ENCODE data around the gene ALDH18A1. TPM values are rescaled to one million over a fixed set of nuclear protein-coding genes. Genes with fewer than 3 reads are reported as not detected.
"Not testable (repeated sequence)": the region's sequence is repeated elsewhere in the genome, so short reads cannot be mapped to it uniquely, and the experiment has no call there.

ALDH18A1 gene
- total RNA-seq, 1 experiment from 2014 or later, result 43.7 TPM

DNA sequence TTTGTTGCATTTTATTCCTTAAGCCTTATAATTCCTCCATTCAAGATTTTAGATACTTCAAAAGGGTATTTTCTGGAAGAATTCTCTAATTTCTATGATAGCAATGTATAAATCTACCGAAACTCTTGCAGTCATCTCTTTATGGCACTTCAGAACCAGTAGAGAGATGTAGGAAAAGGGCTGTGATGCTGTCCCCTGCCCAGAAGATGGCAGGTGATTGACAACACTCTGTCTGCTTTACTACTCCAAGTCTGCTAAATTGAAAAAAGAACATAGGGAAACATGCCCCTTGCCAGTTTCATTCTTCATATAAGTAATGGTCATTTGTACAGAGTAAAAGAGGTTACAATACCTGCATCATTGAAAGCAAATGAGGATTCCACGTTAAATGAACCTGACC, 32.1 kb upstream of the ALDH18A1 start:
- no peaks in the 10 kb centered on the region for H3K9me3 ChIP-seq (ENCODE audit: low read length)
- no peaks in the 10 kb centered on the region for H3K9me2 ChIP-seq (replicated peaks; ENCODE audit: insufficient read depth, low read length)
- no peak overlapping the region for H3K9ac ChIP-seq (ENCODE audit: low read length)
- no peak overlapping the region for H3K4me2 ChIP-seq (ENCODE audit: low read depth, low read length, poor library complexity, severe bottlenecking)
- no peak for DNase-seq
- no peaks in the 10 kb centered on the region for H3K27me3 ChIP-seq (ENCODE audit: low read length)
- H3K79me2 ChIP-seq (ENCODE audit: low read length), result peaks cover 30% of the 10 kb centered on the region
- H2AFZ ChIP-seq (ENCODE audit: low read length), result no peak overlapping the region
- peaks cover 10% of the 10 kb centered on the region; the same call in 1 of the 2 replicates for H3K36me3 ChIP-seq (ENCODE audit: insufficient read depth, low read length)
- no peaks in the 10 kb centered on the region for H4K20me1 ChIP-seq (ENCODE audit: insufficient read depth, low read depth, low read length)
- H3K4me1 ChIP-seq (ENCODE audit: low read length), result peaks cover 14% of the 10 kb centered on the region
- no peak overlapping the region for H3K4me3 ChIP-seq (ENCODE audit: low read length)
- H3K27ac ChIP-seq (ENCODE audit: low read length), result no peak overlapping the region

DNA sequence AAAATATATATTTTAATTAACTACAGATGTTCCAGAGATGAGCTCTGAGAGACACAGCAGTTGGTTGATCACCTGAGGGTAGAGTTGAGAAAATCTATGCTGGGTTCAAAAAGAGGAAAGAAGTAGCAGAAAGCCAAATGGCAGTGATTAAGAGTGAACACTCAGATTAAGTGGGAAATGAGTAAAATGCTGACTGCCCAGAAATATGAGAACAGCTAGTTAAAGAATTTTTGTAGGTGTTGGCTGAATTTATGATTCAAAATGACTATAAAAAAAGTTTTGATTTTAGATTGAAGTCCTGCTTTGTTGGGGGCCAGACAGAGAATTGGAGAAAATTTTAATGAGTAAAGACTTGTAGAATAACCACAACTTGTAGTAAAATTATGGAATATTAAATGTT, 27.5 kb upstream of the ALDH18A1 start:
- H2AFZ ChIP-seq (ENCODE audit: low read length), result no peak overlapping the region
- H3K4me1 ChIP-seq (ENCODE audit: low read length), result no peaks in the 10 kb centered on the region
- H3K36me3 ChIP-seq (ENCODE audit: insufficient read depth, low read length), result peaks cover 8% of the 10 kb centered on the region; the same call in 1 of the 2 replicates
- H3K4me2 ChIP-seq (ENCODE audit: low read depth, low read length, poor library complexity, severe bottlenecking), result no peak overlapping the region
- no peaks in the 10 kb centered on the region for H3K79me2 ChIP-seq (ENCODE audit: low read length)
- no peaks in the 10 kb centered on the region for H3K9me2 ChIP-seq (replicated peaks; ENCODE audit: insufficient read depth, low read length)
- H3K9ac ChIP-seq (ENCODE audit: low read length), result no peak overlapping the region
- DNase-seq, result no peak
- H4K20me1 ChIP-seq (ENCODE audit: insufficient read depth, low read depth, low read length), result no peaks in the 10 kb centered on the region
- H3K4me3 ChIP-seq (ENCODE audit: low read length), result no peak overlapping the region
- no peaks in the 10 kb centered on the region for H3K27me3 ChIP-seq (ENCODE audit: low read length)
- H3K9me3 ChIP-seq (ENCODE audit: low read length), result no peaks in the 10 kb centered on the region
- no peak overlapping the region for H3K27ac ChIP-seq (ENCODE audit: low read length)

DNA sequence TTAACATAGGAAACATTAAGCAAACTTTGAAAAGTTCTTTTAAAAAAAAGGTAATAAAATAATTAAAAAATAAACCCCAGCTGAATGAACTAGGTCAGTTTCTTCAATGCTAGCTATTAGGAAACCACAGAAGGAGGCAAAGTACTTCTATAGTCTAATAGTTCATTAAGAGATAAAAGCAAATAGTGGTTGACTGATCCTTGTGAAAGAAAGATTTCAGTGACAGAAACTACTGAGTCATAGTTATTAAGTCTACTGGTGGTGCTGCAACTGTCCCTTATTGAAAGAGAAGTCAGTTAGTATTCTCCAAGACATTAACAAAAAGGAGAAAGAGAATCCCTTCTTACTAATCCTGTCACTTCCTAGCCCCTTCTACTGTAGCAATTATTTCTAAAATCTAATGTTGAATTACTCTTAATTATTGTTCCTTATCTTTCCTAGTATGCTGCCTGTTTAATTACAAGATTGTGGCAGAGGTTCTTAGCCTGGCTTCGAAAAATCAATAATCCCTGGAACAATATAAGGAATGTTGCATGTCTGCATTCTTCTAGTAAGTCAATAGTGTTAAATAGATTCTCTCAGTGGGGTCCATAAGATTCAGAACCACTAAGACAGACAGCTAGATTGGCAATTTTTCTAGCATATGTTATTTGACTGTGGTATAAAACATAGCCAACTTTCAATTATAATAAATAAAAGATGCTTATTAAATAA, 19.0 kb upstream of the ALDH18A1 start:
- Histone ChIP-seq H3K9me2 (replicated peaks; ENCODE audit: insufficient read depth, low read length) (no peaks in the 10 kb centered on the region), H2AFZ (ENCODE audit: low read length) (no peak overlapping the region), H3K9ac (ENCODE audit: low read length) (no peak overlapping the region), H3K4me2 (ENCODE audit: low read depth, low read length, poor library complexity, severe bottlenecking) (no peak overlapping the region), H3K36me3 (ENCODE audit: insufficient read depth, low read length) (0 out of 2 replicates have a peak, but pooled peaks cover 5% of the 10 kb centered on the region), H4K20me1 (ENCODE audit: insufficient read depth, low read depth, low read length) (no peaks in the 10 kb centered on the region), H3K4me3 (ENCODE audit: low read length) (no peak overlapping the region), H3K79me2 (ENCODE audit: low read length) (no peaks in the 10 kb centered on the region), H3K27ac (ENCODE audit: low read length) (no peak overlapping the region), H3K9me3 (ENCODE audit: low read length) (no peaks in the 10 kb centered on the region), H3K4me1 (ENCODE audit: low read length) (no peaks in the 10 kb centered on the region), H3K27me3 (ENCODE audit: low read length) (no peaks in the 10 kb centered on the region)
- DNase-seq, result no peak

DNA sequence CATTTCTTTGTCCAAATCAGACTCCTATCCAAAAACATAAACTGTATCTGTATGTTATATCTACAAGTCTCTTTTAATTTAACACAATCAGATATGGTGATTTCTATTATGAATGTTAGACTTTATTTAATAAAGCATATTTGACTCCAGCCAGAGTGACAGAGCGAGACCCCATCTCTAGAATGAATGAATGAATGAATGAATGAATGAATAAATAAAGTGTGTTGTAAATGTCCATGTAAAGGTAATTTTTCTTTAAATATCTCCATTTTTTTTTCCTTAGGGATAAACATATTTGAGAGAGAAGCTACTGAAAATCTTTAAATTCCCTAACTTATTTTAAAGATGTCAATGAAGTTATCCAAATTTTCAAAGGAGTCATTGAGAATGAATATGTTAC, 18.1 kb upstream of the ALDH18A1 start:
- Histone ChIP-seq H3K79me2 (ENCODE audit: low read length) (no peaks in the 10 kb centered on the region), H4K20me1 (ENCODE audit: insufficient read depth, low read depth, low read length) (no peaks in the 10 kb centered on the region), H3K36me3 (ENCODE audit: insufficient read depth, low read length) (0 out of 2 replicates have a peak, but pooled peaks cover 5% of the 10 kb centered on the region), H3K4me3 (ENCODE audit: low read length) (no peak overlapping the region), H3K9me3 (ENCODE audit: low read length) (no peaks in the 10 kb centered on the region), H3K9me2 (replicated peaks; ENCODE audit: insufficient read depth, low read length) (no peaks in the 10 kb centered on the region), H3K4me2 (ENCODE audit: low read depth, low read length, poor library complexity, severe bottlenecking) (no peak overlapping the region), H2AFZ (ENCODE audit: low read length) (no peak overlapping the region), H3K27me3 (ENCODE audit: low read length) (no peaks in the 10 kb centered on the region), H3K27ac (ENCODE audit: low read length) (no peak overlapping the region), H3K9ac (ENCODE audit: low read length) (no peak overlapping the region), H3K4me1 (ENCODE audit: low read length) (no peaks in the 10 kb centered on the region)
- DNase-seq, result no peak

DNA sequence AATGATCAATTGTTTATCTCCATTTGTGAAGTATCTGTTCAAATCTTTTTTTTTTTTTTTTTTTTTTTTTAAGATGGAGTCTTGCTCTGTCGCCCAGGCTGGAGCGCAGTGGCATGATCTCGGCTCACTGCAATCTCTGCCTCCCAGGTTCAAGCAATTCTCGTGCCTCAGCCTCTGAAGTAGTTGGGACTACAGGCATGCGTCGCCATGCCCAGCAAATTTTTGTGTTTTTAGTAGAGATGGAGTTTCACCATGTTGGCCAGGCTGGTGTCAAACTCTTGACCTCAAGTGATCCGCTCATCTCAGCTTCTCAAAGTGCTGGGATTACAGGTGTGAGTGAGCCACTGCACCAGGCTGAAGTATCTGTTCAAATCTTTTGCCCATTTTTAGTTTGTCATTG, 16.1 kb upstream of the ALDH18A1 start:
- not testable (repeated sequence) for H3K27ac ChIP-seq (ENCODE audit: low read length); H3K36me3 ChIP-seq (ENCODE audit: insufficient read depth, low read length); H3K4me3 ChIP-seq (ENCODE audit: low read length); H4K20me1 ChIP-seq (ENCODE audit: insufficient read depth, low read depth, low read length); H3K4me2 ChIP-seq (ENCODE audit: low read depth, low read length, poor library complexity, severe bottlenecking); DNase-seq; H3K9me3 ChIP-seq (ENCODE audit: low read length); H3K9me2 ChIP-seq (replicated peaks; ENCODE audit: insufficient read depth, low read length); H3K4me1 ChIP-seq (ENCODE audit: low read length); H3K9ac ChIP-seq (ENCODE audit: low read length); H3K79me2 ChIP-seq (ENCODE audit: low read length); H3K27me3 ChIP-seq (ENCODE audit: low read length); H2AFZ ChIP-seq (ENCODE audit: low read length)

DNA sequence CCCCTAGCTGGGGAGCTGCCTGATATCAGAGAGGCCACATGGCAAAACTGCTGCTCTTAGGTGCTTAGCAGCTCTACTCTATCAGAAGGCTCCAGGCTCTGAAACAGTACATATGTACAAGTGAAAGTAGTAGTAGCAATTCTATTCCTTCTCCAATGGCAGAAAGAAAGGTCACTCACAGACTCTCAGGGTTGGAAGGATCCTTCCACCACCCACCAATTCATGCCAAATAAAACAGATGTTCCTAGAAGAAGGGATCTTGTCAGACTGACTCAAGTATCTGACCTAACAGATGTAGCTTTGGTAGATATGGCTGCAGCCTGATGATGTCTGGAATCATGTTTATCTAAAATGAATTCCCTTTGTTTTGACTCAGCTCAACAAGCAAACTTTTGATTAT, 8.0 kb upstream of the ALDH18A1 start:
- Histone ChIP-seq H3K27ac (ENCODE audit: low read length) (no peak overlapping the region), H3K9ac (ENCODE audit: low read length) (no peak overlapping the region), H3K27me3 (ENCODE audit: low read length) (no peaks in the 10 kb centered on the region), H2AFZ (ENCODE audit: low read length) (no peak overlapping the region), H3K4me1 (ENCODE audit: low read length) (no peaks in the 10 kb centered on the region), H3K4me3 (ENCODE audit: low read length) (no peak overlapping the region), H3K36me3 (ENCODE audit: insufficient read depth, low read length) (no peaks in the 10 kb centered on the region), H3K9me3 (ENCODE audit: low read length) (no peaks in the 10 kb centered on the region), H3K4me2 (ENCODE audit: low read depth, low read length, poor library complexity, severe bottlenecking) (no peak overlapping the region), H3K79me2 (ENCODE audit: low read length) (no peaks in the 10 kb centered on the region), H3K9me2 (replicated peaks; ENCODE audit: insufficient read depth, low read length) (no peaks in the 10 kb centered on the region), H4K20me1 (ENCODE audit: insufficient read depth, low read depth, low read length) (no peaks in the 10 kb centered on the region)
- DNase-seq, result no peak

DNA sequence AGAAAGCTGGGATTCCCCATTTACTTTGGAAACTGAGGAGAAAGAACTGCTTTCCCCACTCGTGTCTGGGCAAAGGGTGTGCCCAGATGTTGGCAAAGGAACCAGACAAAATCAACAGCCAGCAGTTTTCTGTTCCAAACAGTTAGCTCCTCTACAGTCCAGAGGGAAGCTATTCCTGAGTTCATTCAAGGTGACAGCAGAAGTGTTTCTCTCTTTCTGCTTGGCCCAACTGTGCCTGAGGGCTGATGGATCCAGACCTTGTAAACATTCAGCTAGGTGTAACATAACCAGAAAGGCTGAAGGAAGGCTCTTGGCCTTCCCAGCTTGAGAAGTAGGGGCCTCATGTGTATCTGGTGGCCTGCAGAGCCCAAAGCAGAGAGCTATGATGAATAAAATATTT, 7.0 kb upstream of the ALDH18A1 start:
- no peaks in the 10 kb centered on the region for H3K4me1 ChIP-seq (ENCODE audit: low read length)
- DNase-seq, result no peak
- H3K9me3 ChIP-seq (ENCODE audit: low read length), result no peaks in the 10 kb centered on the region
- no peak overlapping the region for H3K27ac ChIP-seq (ENCODE audit: low read length)
- no peaks in the 10 kb centered on the region for H3K27me3 ChIP-seq (ENCODE audit: low read length)
- no peaks in the 10 kb centered on the region for H3K9me2 ChIP-seq (replicated peaks; ENCODE audit: insufficient read depth, low read length)
- H2AFZ ChIP-seq (ENCODE audit: low read length), result no peak overlapping the region
- no peak overlapping the region for H3K4me2 ChIP-seq (ENCODE audit: low read depth, low read length, poor library complexity, severe bottlenecking)
- H3K79me2 ChIP-seq (ENCODE audit: low read length), result no peaks in the 10 kb centered on the region
- no peak overlapping the region for H3K9ac ChIP-seq (ENCODE audit: low read length)
- H4K20me1 ChIP-seq (ENCODE audit: insufficient read depth, low read depth, low read length), result no peaks in the 10 kb centered on the region
- H3K4me3 ChIP-seq (ENCODE audit: low read length), result no peak overlapping the region
- H3K36me3 ChIP-seq (ENCODE audit: insufficient read depth, low read length), result no peaks in the 10 kb centered on the region

DNA sequence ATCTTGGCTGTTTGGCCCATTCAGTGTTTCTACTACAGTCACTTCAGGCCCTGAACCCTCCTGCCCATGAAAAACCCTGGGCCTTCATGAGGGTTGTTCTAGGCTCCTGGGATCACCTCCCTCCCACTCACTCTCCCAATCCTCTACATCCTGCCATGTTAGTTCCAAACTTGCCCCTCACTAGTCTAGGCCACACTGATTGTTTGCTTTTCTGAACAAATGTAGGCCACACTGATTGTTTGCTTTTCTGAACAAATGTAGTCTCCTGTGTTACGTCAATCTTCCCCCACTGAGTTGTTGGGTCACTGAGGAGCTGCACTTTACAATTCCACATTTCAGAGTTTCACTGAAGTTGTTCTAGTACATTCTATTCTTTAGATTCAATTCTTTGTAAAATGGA, 5.3 kb upstream of the ALDH18A1 start:
- H3K27ac ChIP-seq (ENCODE audit: low read length), result no peak overlapping the region
- H3K4me2 ChIP-seq (ENCODE audit: low read depth, low read length, poor library complexity, severe bottlenecking), result no peak overlapping the region
- H3K4me3 ChIP-seq (ENCODE audit: low read length), result no peak overlapping the region
- no peaks in the 10 kb centered on the region for H3K79me2 ChIP-seq (ENCODE audit: low read length)
- H3K9me3 ChIP-seq (ENCODE audit: low read length), result no peaks in the 10 kb centered on the region
- no peaks in the 10 kb centered on the region for H3K9me2 ChIP-seq (replicated peaks; ENCODE audit: insufficient read depth, low read length)
- H2AFZ ChIP-seq (ENCODE audit: low read length), result no peak overlapping the region
- DNase-seq, result no peak
- H3K4me1 ChIP-seq (ENCODE audit: low read length), result peaks cover 3% of the 10 kb centered on the region
- H4K20me1 ChIP-seq (ENCODE audit: insufficient read depth, low read depth, low read length), result no peaks in the 10 kb centered on the region
- H3K9ac ChIP-seq (ENCODE audit: low read length), result no peak overlapping the region
- H3K36me3 ChIP-seq (ENCODE audit: insufficient read depth, low read length), result no peaks in the 10 kb centered on the region
- no peaks in the 10 kb centered on the region for H3K27me3 ChIP-seq (ENCODE audit: low read length)
